Neutrophil (primary cell): ENCODE results near the gene ABLIM2.

Experiments used
- H3K27ac ChIP-seq: fragments of 200-600 bp; sonication (generic); 2 replicates; pipeline ENCODE4 v1.5.1; 2016; ENCODE audit warnings: mild to moderate bottlenecking, moderate library complexity
- H3K27me3 ChIP-seq: fragments of 200-600 bp; sonication (generic); 2 replicates; pipeline ENCODE4 v1.6.0; 2016; ENCODE audit warnings: mild to moderate bottlenecking
- H3K36me3 ChIP-seq: fragments of 200-600 bp; sonication (generic); 2 replicates; pipeline ENCODE4 v1.5.1; 2017
- H3K4me1 ChIP-seq, 2 experiments: fragments of 200-600 bp in 1 of 2; sonication (generic) in 1 of 2; 1 replicate in 1 of 2; 2 replicates in 1 of 2; pipeline versions ENCODE4 v1.5.1 to v1.6.1; 2013 to 2016; ENCODE audit warnings: low read depth in 1 of 2, low read length in 1 of 2, mild to moderate bottlenecking in 1 of 2, moderate library complexity in 1 of 2; ENCODE audit not compliant: control insufficient read depth in 1 of 2, insufficient read depth in 1 of 2
- H3K4me3 ChIP-seq, 2 experiments: fragments of 200-600 bp in 1 of 2; sonication (generic) in 1 of 2; 1 replicate in 1 of 2; 2 replicates in 1 of 2; pipeline ENCODE4 v1.5.1; 2013 to 2016; ENCODE audit warnings: low read depth in 1 of 2, low read length in 1 of 2, mild to moderate bottlenecking in 1 of 2, moderate library complexity in 1 of 2
- H3K9me3 ChIP-seq: fragments of 200-600 bp; sonication (generic); 2 replicates; pipeline ENCODE4 v1.5.1; 2016
- CTCF ChIP-seq: fragments of 200-600 bp; sonication (generic); IDR thresholded peaks from 2 replicates; pipeline ENCODE4 v1.5.1; 2016; ENCODE audit warnings: antibody characterized with exemption

The ABLIM2 gene

GRCh38 chr4:7970361-7970946 lies 188.2 kb downstream of the ABLIM2 start:
- Histone ChIP-seq H3K4me3 (no peak overlapping the region), H3K27ac (no peak overlapping the region), H3K4me1 (no peaks in the 10 kb centered on the region), H3K27me3 (peaks cover 60% of the 10 kb centered on the region), H3K9me3 (no peaks in the 10 kb centered on the region), H3K36me3 (no peaks in the 10 kb centered on the region)
- no peak for TF ChIP-seq CTCF

GRCh38 chr4:7968262-7968896 lies 190.2 kb downstream of the ABLIM2 start:
- no peak for TF ChIP-seq CTCF
- Histone ChIP-seq H3K27ac (no peak overlapping the region), H3K27me3 (peaks cover 70% of the 10 kb centered on the region), H3K9me3 (no peaks in the 10 kb centered on the region), H3K36me3 (no peaks in the 10 kb centered on the region), H3K4me1 (no peaks in the 10 kb centered on the region), H3K4me3 (no peak overlapping the region)

- H3K27me3 ChIP-seq: peaks cover 77% of the 10 kb centered on the region
- H3K4me3 ChIP-seq: no peak overlapping the region
- H3K9me3 ChIP-seq: no peaks in the 10 kb centered on the region
- no peaks in the 10 kb centered on the region for H3K36me3 ChIP-seq
- TF ChIP-seq CTCF: no peak
- H3K4me1 ChIP-seq: no peaks in the 10 kb centered on the region
- H3K27ac ChIP-seq: no peak overlapping the region
Observed at GRCh38 chr4:7967501-7968261, 190.9 kb downstream of the ABLIM2 start.

GRCh38 chr4:7967063-7967440 lies 191.6 kb downstream of the ABLIM2 start:
- Histone ChIP-seq H3K4me1 (no peaks in the 10 kb centered on the region), H3K9me3 (no peaks in the 10 kb centered on the region), H3K36me3 (no peaks in the 10 kb centered on the region), H3K27ac (no peak overlapping the region), H3K27me3 (peaks cover 81% of the 10 kb centered on the region), H3K4me3 (no peak overlapping the region)
- no peak for TF ChIP-seq CTCF

GRCh38 chr4:7966281-7967062 lies 192.1 kb downstream of the ABLIM2 start:
- Histone ChIP-seq H3K36me3 (no peaks in the 10 kb centered on the region), H3K4me3 (no peak overlapping the region), H3K27ac (no peak overlapping the region), H3K4me1 (no peaks in the 10 kb centered on the region), H3K27me3 (peaks cover 87% of the 10 kb centered on the region), H3K9me3 (no peaks in the 10 kb centered on the region)
- TF ChIP-seq CTCF: no peak
